Central memory CD8-positive, alpha-beta T cell (primary cell): Measurements from ENCODE around the gene FRMD4A.
A peak's percentile ranks its signal among the peaks of the same experiment; 100 is the strongest.

Source experiments
- ATAC-seq: fragments of 150-1000 bp; cut with Tn5 transposase; replicated peaks from 2 replicates; pipeline ENCODE4 v1.10.0; 2022; ENCODE audit warnings: mild to moderate bottlenecking, moderate FRiP score, moderate number of reproducible peaks; ENCODE audit not compliant: poor library complexity, severe bottlenecking; ENCODE audit errors: extremely low read depth
- DNase-seq, 2 donors: peaks; one replicate each; pipeline ENCODE4 v3.0.0; 2021; ENCODE audit warnings: low spot score in 2 of 2
- H3K27ac Mint-ChIP-seq: one replicate; pipeline ENCODE4 v1.8.0; 2022; ENCODE audit warnings: low read depth, mild to moderate bottlenecking, moderate library complexity, mixed read lengths
- H3K27me3 Mint-ChIP-seq: one replicate; pipeline ENCODE4 v1.8.0; 2022; ENCODE audit warnings: mixed read lengths
- H3K36me3 Mint-ChIP-seq: one replicate; pipeline ENCODE4 v1.8.0; 2022; ENCODE audit warnings: mild to moderate bottlenecking, moderate library complexity, mixed read lengths; ENCODE audit not compliant: insufficient read depth
- H3K4me1 Mint-ChIP-seq: one replicate; pipeline ENCODE4 v1.8.0; 2022; ENCODE audit warnings: mixed read lengths
- H3K4me3 Mint-ChIP-seq: one replicate; pipeline ENCODE4 v1.8.0; 2022; ENCODE audit warnings: mild to moderate bottlenecking, moderate library complexity, mixed read lengths
- H3K9me3 Mint-ChIP-seq: one replicate; pipeline ENCODE4 v1.8.0; 2022; ENCODE audit warnings: mixed read lengths

FRMD4A gene

DNA sequence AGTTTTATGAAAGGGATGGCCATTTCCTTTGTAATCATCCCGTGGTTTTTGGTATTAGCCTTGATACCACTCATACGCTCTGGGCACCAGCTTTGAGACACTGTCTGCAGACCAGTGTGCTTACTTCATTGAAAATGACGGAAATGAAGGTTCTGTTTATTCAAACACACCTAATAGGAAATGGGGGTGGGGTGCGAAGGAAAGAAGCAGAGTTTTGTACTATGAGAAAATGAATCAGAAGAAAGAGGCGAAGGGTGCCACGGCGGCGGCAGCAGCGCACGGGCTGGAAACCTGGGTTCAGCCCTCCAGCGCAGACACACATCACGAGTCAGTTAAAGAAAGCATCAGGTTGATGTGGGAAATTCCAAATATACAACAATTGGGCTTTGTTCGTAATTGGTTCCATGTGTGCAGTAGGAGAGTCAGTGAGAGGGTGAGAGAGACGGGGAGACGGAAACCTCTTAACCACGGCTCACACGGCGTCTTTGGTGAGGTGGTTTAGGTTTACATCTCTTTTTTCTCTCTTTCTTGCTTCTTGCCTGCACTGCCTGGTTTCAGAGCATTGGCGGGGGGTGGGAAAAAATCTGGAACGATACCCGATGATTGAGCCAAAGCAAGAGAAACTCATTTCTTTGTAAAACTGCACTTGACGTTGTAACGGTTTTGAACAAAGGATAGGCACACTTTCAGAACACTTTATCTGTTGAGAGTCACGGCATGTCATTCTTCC, 321.2 kb downstream of the FRMD4A start:
- Mint-ChIP-seq H3K4me3 (peak overlapping the region; percentile 78), H3K27ac (peak overlapping the region; percentile 87), H3K36me3 (peaks cover 13% of the 10 kb centered on the region), H3K4me1 (peaks cover 45% of the 10 kb centered on the region), H3K9me3 (no peaks in the 10 kb centered on the region), H3K27me3 (peaks cover 16% of the 10 kb centered on the region)
- DNase-seq (peak; percentile 33 to 57), ATAC-seq (peak; percentile 86)

DNA sequence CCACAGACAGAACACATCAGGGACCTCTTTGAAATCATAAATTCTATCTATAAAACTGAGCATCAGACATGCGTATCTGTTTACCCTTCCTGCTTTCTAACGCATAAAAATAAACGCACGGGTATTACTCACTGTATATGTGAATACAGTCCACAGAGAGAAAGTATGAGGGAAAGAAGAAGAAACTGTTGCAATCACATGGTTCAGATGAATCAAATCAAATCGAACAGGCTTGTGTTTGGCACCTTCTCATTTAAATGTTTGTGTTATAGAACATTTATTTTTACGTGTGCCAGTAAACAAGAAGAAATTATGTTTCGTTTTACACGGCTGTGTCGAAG, 322.0 kb downstream of the FRMD4A start:
- ATAC-seq (peak; percentile 21), DNase-seq (no peak)
- Mint-ChIP-seq H3K4me3 (peak overlapping the region; percentile 78), H3K9me3 (no peaks in the 10 kb centered on the region), H3K36me3 (peaks cover 13% of the 10 kb centered on the region), H3K4me1 (peaks cover 47% of the 10 kb centered on the region), H3K27ac (peak overlapping the region; percentile 87), H3K27me3 (peaks cover 16% of the 10 kb centered on the region)

DNA sequence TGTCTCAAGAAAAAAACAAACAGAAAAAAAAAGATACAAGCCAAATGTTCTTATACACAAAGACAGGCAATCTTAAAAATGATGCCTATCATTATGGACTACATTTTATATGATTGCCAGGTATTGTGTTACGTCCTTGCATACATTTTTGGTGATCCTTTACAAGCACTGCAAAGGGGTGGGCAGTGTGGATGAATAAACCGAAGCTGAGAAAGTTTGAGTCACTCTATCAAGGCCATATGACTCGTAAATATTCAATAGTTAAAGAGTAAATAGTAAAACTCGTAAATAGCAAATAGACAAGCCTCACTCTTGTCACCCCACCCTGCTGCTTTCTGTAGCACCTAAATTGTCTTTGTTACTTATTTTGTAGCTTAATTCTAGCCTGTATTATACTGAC, 326.2 kb downstream of the FRMD4A start:
- peaks cover 9% of the 10 kb centered on the region for H3K27me3 Mint-ChIP-seq
- H3K9me3 Mint-ChIP-seq, result no peaks in the 10 kb centered on the region
- H3K4me3 Mint-ChIP-seq, result no peak overlapping the region
- no peak for ATAC-seq
- peaks cover 39% of the 10 kb centered on the region for H3K4me1 Mint-ChIP-seq
- no peak overlapping the region for H3K27ac Mint-ChIP-seq
- peaks cover 9% of the 10 kb centered on the region for H3K36me3 Mint-ChIP-seq
- no peak for DNase-seq

DNA sequence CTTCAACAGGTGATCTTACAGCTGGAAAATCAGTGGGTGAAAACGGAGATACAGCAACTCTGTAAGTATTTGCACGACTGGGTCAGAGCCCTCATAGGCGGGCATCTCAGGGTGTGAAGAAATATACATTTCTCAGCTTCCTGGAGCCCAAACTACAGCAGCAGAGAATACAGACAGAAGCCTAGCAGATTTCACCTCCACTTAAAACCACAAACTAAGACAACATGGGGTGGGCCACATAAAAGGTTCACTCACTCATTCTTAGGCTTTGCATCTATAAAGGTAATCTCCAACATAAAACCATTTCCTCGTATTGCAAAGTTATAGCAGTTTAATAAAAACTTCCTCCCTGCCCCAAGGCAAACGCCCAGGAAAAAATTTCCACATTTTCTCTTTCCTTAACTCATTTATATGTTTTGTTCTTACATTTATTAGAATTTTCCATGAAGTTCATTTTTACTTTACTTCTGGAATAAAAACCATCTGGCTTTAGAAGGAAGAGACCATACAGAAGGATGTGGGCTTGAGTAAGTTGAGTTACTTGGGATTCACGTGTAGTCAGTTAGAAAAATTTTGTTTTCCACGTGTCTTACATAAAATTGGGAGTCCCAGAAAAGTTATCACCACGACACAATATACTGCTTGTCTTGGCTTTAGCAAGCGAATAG, 327.1 kb downstream of the FRMD4A start:
- Mint-ChIP-seq H3K27ac (no peak overlapping the region), H3K4me1 (peaks cover 30% of the 10 kb centered on the region), H3K4me3 (no peak overlapping the region), H3K9me3 (no peaks in the 10 kb centered on the region), H3K36me3 (peaks cover 2% of the 10 kb centered on the region), H3K27me3 (peaks cover 17% of the 10 kb centered on the region)
- DNase-seq, result no peak
- ATAC-seq, result peak; percentile 67

DNA sequence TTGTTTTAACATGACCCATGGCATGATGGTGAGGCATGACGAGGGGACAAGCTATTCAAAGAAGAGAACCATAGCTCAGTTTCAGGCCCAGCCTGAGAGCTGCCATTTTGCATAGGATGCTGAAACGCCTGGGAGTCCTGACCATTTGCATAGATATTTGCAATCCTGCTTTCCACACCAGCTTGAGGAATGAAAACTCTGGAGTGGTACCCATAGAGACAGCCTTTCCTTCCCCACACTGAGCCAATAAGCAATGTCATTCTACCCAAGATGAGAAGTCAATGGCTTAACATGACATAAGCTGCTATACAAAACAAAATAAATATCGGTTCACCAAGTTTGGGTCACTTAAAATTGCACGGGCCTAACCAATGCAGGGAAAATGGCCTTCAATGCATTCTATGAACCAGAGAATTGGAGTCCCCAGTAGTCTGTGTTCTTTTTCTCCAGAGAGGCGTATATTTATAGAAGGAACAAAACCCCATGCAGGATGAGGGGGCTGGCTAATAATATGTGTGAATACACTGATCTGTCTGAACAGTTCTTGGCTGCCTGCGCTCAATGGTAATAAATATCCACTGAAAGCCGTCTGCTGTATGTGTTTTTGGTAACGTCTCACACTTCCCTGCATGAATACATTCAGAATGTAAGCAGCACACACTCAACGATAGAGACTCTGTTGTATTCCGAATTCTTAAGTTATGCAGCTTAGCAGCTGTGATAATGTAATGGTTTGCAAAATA, 329.3 kb downstream of the FRMD4A start:
- Mint-ChIP-seq H3K27me3 (peaks cover 14% of the 10 kb centered on the region), H3K27ac (no peak overlapping the region), H3K36me3 (peaks cover 1% of the 10 kb centered on the region), H3K9me3 (no peaks in the 10 kb centered on the region), H3K4me1 (peaks cover 16% of the 10 kb centered on the region), H3K4me3 (no peak overlapping the region)
- ATAC-seq, result no peak
- no peak for DNase-seq

DNA sequence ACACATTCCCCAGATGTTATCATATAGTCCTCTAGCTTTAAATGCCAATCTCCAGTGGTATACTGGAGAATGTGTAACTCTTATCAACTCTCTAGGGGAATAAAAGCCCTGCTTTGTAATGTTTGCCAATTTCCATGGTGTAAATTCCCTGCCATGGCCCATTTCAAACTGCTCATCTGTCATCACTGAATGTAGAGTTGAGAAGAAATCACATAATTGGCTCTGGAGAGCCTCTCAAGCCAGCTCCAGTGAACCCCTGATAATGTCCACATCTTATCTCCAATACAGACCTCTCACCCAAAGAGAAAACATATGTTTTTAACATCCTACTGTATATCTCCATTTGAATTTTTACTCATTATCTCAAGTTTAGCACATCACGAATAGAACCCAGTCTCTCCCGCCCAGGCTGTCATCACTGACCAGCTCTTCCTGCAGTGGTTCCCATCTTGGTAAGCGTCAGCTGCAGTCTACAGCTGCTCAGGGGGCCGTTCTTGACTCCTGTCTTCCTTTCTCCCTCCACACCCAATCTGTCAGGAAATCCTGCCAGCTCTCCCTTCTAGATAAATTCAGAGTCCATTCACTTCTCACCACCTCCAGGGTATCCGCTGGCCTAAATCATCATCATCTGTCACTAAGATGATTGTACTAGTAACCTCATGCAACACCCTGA, 332.4 kb downstream of the FRMD4A start:
- ATAC-seq (no peak), DNase-seq (no peak)
- Mint-ChIP-seq H3K4me3 (no peak overlapping the region), H3K27me3 (peaks cover 14% of the 10 kb centered on the region), H3K27ac (no peak overlapping the region), H3K36me3 (peaks cover 1% of the 10 kb centered on the region), H3K9me3 (no peaks in the 10 kb centered on the region), H3K4me1 (peaks cover 11% of the 10 kb centered on the region)

DNA sequence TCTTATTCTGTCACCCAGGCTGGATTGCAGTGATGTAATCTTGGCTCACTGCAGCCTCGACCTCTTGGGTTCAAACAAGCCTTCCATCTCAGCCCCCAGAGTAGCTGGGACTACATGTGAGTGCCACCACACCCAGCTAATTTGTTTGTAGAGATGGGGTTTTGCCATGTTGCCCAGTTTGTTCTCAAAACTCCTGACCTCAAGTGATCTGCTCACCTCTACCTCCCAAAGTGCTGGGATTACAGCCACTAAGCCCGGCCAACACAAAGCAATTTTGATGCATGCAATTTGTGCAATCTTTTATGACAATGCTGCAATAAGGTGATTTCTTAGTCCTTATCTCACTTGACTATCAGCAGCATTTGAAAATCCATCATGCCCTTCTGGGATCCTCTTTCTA, 333.1 kb downstream of the FRMD4A start:
- Mint-ChIP-seq H3K9me3 (no peaks in the 10 kb centered on the region), H3K27me3 (peaks cover 14% of the 10 kb centered on the region), H3K27ac (no peak overlapping the region), H3K4me3 (no peak overlapping the region), H3K4me1 (peaks cover 4% of the 10 kb centered on the region), H3K36me3 (peaks cover 1% of the 10 kb centered on the region)
- DNase-seq (no peak), ATAC-seq (no peak)

DNA sequence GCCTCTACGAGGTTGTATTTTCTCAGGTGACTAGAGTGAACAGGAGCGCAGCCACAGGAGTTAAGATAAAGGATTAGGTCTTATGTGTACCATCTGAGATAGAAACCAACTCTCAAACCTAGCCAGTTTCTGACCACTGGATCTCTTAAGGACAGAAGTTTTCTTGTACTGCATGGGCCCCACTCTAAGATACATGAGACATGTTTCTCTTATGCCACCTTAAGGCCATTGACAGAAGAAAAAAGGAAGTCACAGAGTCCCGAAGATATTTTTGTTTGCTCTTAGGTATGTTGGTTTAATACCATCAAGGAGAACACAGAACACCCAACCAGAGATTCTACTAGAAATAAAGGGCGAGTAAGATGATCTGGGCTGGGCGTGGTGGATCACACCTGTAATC, 335.8 kb downstream of the FRMD4A start:
- Mint-ChIP-seq H3K27me3 (peaks cover 14% of the 10 kb centered on the region), H3K4me1 (no peaks in the 10 kb centered on the region), H3K36me3 (peaks cover 1% of the 10 kb centered on the region), H3K4me3 (no peak overlapping the region), H3K27ac (no peak overlapping the region), H3K9me3 (no peaks in the 10 kb centered on the region)
- no peak for DNase-seq
- no peak for ATAC-seq

DNA sequence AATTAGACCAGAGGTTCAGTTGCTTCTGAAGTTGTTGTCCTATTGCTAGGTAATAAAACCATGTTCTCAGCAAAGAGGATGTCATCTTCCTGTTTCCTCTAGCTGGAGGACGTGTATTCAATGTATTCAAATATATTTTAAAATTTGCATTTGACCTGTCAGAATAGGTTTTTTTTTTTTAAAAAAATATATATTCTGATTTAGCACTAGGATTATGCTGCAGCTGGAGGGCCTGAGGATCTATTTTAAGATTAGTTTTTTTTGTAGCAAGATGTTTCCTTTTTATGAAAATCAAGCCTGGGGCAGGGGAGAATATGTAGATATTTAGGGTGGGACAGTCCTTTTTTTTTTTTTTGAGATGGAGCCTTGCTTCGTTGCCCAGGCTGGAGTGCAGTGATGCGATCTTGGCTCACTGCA, 337.0 kb downstream of the FRMD4A start:
- no peak for DNase-seq
- H3K27me3 Mint-ChIP-seq, result peaks cover 6% of the 10 kb centered on the region
- H3K36me3 Mint-ChIP-seq, result peaks cover 1% of the 10 kb centered on the region
- no peak overlapping the region for H3K4me3 Mint-ChIP-seq
- H3K4me1 Mint-ChIP-seq, result no peaks in the 10 kb centered on the region
- H3K27ac Mint-ChIP-seq, result no peak overlapping the region
- ATAC-seq, result no peak
- no peaks in the 10 kb centered on the region for H3K9me3 Mint-ChIP-seq

DNA sequence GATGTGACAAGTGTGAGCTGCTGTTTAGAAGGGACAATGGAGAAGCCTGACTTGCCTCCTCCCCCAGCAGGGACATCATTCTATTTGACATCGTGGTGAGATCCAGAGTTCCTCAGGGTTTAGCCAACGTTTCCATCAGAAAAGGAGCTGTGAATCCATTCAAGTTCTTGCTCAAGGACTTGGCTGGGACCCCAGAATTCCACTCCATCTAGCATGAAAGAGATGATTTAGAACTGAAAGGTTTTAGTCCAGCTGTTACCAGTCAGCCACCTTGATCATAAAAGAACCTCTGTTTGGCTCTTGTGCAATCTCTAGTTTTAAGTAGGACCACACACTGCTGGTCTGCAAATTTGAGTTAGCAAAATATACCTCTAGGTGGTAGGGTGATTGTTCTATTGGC, 337.6 kb downstream of the FRMD4A start:
- H3K27me3 Mint-ChIP-seq, result peaks cover under 1% of the 10 kb centered on the region
- no peak overlapping the region for H3K4me3 Mint-ChIP-seq
- DNase-seq (no peak), ATAC-seq (no peak)
- H3K36me3 Mint-ChIP-seq, result peaks cover 1% of the 10 kb centered on the region
- no peaks in the 10 kb centered on the region for H3K4me1 Mint-ChIP-seq
- H3K9me3 Mint-ChIP-seq, result no peaks in the 10 kb centered on the region
- H3K27ac Mint-ChIP-seq, result no peak overlapping the region

DNA sequence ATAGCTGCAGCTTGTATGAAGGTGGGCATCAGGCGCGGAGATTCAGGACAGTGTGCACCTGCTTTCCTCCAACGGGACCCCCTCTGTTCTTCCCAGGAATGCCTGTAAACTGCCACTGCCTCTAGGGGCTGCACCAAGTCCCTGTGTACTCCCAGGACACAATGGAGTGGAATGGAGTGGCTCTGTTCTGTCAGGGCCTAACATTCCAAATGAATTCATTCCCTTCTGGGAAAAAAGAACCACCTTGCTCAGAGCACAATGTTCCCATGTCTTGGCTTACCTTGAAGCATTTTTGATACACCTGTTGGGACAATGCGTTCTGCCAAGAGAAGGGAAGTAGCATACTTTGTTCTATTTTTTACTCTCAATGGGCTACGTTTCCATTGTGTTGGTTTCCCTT, 339.4 kb downstream of the FRMD4A start:
- Mint-ChIP-seq H3K4me1 (peaks cover 8% of the 10 kb centered on the region), H3K27ac (no peak overlapping the region), H3K4me3 (no peak overlapping the region), H3K9me3 (no peaks in the 10 kb centered on the region), H3K36me3 (no peaks in the 10 kb centered on the region), H3K27me3 (no peaks in the 10 kb centered on the region)
- ATAC-seq (no peak), DNase-seq (no peak)

DNA sequence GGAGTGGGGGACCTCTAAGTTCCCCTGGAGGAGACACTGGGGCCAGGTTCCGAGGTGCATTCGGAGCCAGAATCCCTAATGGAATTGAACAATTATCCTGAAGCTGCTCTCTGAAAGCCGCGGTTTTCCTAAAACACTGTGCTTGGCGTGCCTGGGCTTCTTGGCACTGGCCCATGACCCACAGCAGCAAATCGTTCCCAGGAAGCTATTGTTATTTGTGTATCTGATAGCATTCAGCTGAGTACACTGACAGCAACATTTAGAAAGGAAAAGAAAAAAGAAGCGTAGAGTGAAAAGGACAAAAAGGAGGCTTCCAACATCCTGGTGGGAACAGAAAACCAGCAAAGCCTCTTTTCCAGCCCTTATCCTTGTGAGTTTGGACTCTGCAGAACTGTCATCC, 339.8 kb downstream of the FRMD4A start:
- peaks cover 8% of the 10 kb centered on the region for H3K4me1 Mint-ChIP-seq
- H3K36me3 Mint-ChIP-seq, result no peaks in the 10 kb centered on the region
- no peaks in the 10 kb centered on the region for H3K27me3 Mint-ChIP-seq
- ATAC-seq (no peak), DNase-seq (no peak)
- no peak overlapping the region for H3K27ac Mint-ChIP-seq
- H3K9me3 Mint-ChIP-seq, result no peaks in the 10 kb centered on the region
- no peak overlapping the region for H3K4me3 Mint-ChIP-seq
